GM18520 (cell line): ENCODE data around the gene GAL3ST1.
"Not testable (repeated sequence)": the region's sequence is repeated elsewhere in the genome, so short reads cannot be mapped to it uniquely, and the experiment has no call there.

Experiments
- ATAC-seq: cut with Tn5 transposase; IDR thresholded peaks from one replicate; pipeline ENCODE4 v1.9.1; 2021; ENCODE audit not compliant: unreplicated experiment

The GAL3ST1 gene, protein sequence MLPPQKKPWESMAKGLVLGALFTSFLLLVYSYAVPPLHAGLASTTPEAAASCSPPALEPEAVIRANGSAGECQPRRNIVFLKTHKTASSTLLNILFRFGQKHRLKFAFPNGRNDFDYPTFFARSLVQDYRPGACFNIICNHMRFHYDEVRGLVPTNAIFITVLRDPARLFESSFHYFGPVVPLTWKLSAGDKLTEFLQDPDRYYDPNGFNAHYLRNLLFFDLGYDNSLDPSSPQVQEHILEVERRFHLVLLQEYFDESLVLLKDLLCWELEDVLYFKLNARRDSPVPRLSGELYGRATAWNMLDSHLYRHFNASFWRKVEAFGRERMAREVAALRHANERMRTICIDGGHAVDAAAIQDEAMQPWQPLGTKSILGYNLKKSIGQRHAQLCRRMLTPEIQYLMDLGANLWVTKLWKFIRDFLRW

GRCh38 chr22:30574095-30574981 lies at the start of gene GAL3ST1:
TSS of gene GAL3ST1 (minus strand) at chr22:30574665. CDS start at chr22:30557392, 17,273 bp downstream.
- no peak for ATAC-seq

- not testable (repeated sequence) for ATAC-seq
Measured at GRCh38 chr22:30619909-30620308, 45.4 kb upstream of the GAL3ST1 start.

DNA sequence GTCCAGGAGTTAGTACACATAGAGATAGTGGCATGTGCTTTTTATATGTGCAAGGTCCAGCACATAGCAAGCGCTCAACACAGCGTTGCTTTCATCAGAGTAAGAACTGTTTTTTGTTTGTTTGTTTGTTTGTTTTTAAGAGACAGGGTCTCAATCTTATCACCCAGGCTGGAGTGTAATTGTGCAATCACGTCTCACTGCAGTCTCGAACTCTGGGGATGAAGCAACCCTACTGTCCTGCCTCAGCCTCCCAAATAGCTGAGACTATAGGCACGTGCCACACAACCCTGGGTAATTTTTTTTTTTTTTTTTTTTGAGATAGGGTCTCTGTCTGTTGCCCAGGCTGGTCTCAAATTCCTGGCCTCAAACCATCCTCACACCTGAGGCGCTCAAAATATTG lies 43.4 kb upstream of the GAL3ST1 start:
- ATAC-seq: no peak

- ATAC-seq: no peak
Measured at GRCh38 chr22:30615543-30615954, 41.1 kb upstream of the GAL3ST1 start.

- no peak for ATAC-seq
Measured at GRCh38 chr22:30614879-30615278, 40.4 kb upstream of the GAL3ST1 start.

DNA sequence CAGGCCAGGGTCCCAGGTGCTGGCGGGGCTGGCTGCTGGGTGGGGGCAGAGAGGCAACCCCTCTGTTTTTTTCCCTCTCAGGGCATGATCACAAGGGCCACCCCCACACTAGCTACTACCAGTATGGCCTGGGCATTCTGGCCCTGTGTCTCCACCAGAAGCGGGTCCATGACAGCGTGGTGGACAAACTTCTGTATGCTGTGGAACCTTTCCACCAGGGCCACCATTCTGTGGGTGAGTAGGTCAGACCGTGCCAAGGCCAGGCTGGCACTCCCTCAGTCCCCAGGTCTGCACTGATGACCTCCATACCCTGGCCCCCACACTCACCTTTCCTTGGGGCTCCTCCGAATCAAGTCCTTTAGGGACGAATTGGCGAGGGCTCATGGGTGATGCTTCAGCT lies 39.8 kb upstream of the GAL3ST1 start:
- no peak for ATAC-seq

DNA sequence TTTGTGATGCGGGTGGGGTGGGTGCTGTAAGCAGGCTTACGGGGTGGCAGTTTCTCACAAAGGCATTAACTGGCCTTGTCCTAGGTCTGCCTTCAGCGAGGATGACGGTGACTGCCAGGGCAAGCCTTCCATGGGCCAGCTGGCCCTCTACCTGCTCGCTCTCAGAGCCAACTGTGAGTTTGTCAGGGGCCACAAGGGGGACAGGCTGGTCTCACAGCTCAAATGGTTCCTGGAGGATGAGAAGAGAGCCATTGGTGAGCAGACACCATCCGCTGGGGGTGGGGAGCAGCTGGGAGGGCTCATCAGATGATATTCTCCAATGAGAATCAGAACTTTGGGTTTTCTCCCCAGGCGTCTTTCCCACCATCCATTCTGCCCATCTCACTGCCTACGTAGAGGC lies 38.3 kb upstream of the GAL3ST1 start:
- no peak for ATAC-seq

DNA sequence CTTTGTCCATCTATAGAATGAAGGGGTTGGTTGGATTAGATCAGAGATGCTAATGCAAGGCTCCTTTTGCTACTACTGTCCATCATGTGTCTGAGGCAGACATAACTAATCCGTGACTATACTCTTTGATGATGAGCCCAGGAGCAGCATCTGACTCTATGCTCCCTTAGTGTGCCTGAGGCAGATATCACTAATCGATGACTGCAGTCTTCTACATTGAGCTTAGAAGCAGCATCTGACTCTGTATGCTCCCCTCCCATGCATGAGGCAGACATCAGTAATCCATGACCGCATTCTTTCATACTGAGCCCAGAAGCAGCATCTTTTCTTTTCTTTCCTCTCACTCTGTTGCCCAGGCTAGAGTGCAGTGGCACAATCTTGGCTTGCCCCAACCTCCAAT lies 36.7 kb upstream of the GAL3ST1 start:
- ATAC-seq: no peak

GRCh38 chr22:30610299-30610698 lies 35.8 kb upstream of the GAL3ST1 start:
- no peak for ATAC-seq

DNA sequence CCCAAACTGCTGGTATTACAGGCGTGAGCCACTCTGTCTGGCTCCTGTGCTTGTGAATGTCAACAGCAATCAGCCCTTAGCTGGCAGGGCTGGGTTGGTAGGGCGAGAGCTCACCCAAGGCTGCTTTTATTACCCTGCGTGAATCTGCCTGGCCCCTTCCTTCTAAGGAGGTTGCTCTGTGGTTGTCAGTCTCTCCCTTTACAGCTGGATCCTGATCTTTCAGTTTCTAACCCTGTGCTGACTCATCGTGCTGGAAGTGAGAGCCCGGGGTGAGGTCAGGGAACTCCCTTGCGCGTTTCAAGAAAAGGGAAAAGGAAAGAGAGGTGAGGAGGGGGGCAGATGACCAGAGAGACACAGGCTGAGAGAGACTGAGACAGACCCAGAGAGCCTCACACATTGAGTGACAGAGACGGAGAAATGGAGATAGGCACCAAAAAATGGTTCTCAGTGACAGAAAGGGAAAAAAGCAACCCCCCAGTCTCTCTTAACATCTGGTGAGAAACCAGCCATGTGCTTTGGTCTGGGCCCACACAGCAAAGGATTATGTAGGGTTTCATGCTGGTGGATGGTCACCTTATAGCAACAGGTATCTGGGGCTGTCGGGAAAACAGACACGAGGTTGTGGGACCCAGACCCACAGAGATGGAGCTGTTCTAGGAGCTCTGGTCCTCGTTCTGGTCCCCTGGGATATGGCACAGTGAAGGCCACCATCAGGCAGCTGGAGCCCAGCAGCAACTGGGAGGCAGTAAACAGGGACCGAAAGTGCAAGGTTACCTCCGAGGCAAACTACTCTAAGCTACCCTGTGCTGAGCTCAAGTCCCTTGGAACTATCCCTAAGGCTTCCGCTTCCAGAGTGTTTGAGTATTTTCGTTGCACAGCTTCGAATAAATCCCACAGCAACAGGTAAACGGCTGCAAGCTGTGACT lies 35.1 kb upstream of the GAL3ST1 start:
- no peak for ATAC-seq

DNA sequence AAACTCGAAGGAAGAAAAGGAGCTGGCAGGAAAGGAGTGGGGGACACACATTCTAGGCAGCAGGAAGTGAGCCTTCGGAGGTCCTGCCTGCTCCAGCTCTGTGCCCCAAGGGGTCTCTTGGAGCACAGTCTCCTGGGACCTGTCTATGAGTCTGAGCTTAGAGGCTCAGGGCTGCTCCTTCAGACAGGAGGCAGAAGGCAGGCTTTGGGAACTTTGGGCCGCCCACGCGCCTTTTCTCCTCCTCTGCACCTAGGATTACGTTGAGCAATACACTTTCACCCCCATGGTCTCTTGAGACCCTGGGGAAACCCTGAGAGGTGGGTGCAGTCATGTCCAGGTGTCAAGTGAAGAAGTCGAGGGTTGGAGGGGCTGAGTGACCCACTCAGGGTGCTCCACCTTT lies 33.5 kb upstream of the GAL3ST1 start:
- no peak for ATAC-seq

DNA sequence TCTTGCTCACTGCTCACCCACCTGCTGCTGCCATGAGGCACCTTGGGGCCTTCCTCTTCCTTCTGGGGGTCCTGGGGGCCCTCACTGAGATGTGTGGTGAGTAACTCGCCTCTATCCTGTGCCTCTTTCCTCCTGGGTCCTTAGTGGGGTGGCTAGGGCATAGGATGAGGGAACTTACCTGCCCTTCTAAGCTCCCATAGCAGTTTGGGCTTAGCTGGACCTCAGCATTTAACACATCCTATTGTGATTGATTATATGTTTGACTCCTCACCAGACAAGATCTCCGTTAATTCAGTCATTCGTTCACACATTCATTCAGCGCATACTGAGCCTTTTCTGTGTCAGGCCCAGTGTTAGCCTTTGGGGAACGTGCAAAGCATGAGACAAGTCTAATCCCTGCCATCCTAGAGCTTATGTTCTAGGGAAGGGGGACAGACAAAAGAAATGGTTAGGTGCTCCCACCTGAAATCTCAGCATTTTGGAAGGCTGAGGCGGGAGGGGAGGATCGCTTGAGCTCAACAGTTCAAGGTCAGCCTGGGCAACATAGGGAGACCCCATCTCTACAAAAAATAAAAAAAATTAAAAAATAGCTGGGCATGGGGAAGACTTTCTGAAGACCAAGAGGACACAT lies 33.0 kb upstream of the GAL3ST1 start:
- ATAC-seq: no peak

GRCh38 chr22:30606455-30607299 lies 32.2 kb upstream of the GAL3ST1 start, which contains the start of gene TCN2:
TSS of gene TCN2 (plus strand) at chr22:30607174. CDS start at chr22:30607332, 158 bp downstream.
- no peak for ATAC-seq

- ATAC-seq: no peak
Measured at GRCh38 chr22:30605449-30606110, 31.1 kb upstream of the GAL3ST1 start.

DNA sequence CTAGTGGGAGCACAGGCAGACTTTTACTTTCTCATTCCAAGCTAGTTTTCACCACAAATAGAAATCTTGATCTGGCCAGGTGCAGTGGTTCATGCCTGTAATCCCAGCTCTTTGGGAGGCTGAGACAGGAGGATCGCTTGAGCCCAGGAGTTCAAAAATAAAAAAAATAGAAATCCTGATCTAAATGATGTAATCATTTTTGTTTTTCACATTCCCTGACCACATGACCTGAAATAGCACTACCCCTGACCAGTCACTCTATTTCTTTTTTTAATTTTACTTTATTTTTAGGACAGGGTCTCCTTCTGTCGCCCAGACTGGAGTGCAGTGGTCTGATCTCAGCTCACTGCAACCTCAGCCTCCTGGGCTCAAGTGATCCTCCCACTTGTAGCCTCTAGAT lies 30.3 kb upstream of the GAL3ST1 start:
- no peak for ATAC-seq

- ATAC-seq: no peak
Measured at GRCh38 chr22:30603801-30604200, 29.3 kb upstream of the GAL3ST1 start.

DNA sequence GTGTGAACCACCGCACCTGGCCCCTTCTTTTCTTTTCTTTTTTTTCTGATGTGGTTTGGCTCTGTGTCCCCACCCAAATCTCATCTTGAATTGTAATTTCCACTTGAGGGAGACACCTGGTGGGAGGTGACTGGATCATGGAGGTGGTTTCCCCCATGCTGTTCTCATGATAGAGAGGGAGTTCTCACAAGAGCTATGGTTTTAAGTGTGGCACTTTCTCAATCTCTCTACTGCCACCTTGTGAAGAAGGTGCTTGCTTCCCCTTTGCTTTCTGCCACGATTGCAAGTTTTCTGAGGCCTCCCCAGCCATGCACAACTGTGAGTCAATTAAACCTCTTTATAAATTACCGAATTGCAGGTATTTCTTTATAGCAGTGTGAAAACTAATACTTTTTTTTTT lies 27.6 kb upstream of the GAL3ST1 start:
- ATAC-seq: no peak

DNA sequence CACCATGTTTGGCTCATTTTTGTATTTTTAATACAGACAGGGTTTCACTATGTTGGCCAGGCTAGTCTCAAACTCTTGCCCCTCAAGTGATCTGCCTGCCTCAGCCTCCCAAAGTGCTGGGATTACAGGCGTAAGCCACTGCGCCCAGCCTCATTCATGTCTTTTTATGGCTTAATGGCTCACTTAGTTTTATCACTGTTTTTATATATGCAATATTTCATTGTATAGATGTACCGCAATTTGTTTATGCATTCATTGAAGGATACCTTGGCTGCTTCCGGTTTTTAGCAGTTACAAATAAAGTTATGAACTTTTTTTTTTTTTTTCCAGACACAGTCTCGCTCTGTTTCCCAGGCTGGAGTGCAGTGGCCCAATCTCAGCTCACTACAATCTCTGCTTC lies 27.0 kb upstream of the GAL3ST1 start:
- no peak for ATAC-seq

GRCh38 chr22:30600921-30601320 lies 26.5 kb upstream of the GAL3ST1 start:
- ATAC-seq: no peak
